ENCODE measurements around the gene LMOD1.
"Not testable (repeated sequence)": the region's sequence is repeated elsewhere in the genome, so short reads cannot be mapped to it uniquely, and the experiment has no call there.

Gene LMOD1

GRCh38 chr1:201945863-201946223 lies 505 bp downstream of the LMOD1 start:
- DNase-seq: no peak

GRCh38 chr1:201945157-201945556 lies 1.2 kb downstream of the LMOD1 start:
- DNase-seq: no peak

DNA sequence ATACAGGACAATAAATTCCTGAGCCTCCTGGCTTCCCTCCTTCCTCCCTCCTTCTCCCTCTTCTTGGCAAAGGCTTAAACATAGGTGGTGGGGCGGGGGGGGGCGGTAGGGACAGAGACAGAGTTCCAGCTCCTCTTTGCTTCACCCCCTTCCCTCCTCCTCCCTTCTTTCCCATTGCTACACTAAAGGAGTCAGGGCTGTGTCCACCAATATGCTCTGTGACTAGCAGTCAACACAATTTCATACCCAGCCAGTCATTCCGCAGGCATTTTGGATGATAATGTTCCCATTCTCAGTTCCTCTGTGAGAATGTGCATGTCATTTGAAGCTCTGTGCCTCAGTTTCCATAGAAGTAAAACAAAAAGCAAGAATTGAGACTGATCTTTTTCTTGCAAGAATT lies 1.7 kb downstream of the LMOD1 start:
- no peak for DNase-seq

- DNase-seq: no peak
Observed at GRCh38 chr1:201944002-201944401, 2.3 kb downstream of the LMOD1 start.

DNA sequence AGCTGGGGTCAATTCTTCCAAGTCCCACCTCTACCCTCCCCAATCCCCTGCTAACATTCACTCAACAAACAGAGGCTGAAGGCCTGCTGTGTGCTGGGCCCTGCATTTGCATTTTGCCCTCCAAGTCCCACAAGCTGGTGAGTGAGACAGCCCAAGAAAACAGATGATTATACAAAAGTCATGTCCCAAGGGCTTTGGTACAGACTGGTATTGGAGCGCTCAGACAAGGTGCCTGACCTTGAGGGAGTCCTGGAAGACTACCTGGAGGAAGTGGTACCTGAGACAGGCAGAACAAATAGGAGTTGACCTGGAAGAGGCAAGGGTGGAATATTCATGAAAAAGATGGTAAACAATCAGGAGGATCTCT lies 4.2 kb downstream of the LMOD1 start:
- DNase-seq: no peak

GRCh38 chr1:201941420-201942128 lies 4.8 kb downstream of the LMOD1 start:
- no peak for DNase-seq

DNA sequence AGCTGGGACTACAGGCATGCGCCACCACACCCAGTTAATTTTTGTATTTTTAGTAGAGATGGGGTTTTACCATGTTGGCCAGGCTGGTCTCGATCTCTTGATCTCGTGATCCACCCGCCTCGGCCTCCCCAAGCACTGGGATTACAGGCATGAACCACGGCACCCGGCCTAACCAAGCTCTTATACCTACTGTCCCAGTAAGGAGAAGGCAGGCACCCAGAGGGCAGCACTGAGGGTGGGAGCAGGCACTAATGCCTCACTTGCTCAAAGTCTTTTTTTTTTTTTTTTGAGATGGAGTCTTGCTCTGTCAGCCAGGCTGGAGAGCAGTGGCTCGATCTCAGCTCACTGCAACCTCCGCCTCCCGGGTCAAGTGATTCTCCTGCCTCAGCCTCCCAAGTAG lies 6.0 kb downstream of the LMOD1 start:
- DNase-seq: not testable (repeated sequence)

- DNase-seq: no peak
Observed at GRCh38 chr1:201939574-201939973, 6.8 kb downstream of the LMOD1 start.

GRCh38 chr1:201939148-201939547 lies 7.2 kb downstream of the LMOD1 start:
- no peak for DNase-seq

DNA sequence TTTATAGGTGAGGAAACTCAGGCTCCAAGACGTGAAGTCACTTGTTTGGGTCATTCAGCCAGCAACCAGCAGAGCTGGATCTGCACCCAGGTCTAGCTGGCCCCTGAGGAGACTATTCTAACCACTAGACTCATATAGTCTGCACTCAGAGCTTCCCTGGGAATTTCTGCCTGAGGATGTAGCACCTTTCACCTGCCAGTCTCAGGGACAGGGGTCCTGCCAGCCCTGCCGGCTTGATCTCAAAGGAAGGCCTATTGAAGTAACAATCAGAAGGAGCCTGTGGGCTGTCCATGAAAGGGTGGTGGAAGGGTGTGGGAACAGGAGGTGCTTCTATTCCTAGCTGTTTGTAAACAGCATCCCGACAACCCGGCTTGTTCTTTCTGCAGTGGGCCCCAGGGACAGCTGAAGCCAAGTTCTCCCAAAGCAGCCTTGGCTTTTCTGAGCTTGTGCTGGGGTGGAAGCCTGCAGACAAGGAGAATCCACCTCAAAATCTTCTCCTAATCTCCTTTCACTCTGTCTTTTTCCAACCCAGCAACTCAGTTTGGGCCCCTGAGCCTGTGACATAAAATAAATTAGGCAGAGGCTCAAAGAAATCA lies 7.8 kb downstream of the LMOD1 start:
- DNase-seq: no peak

DNA sequence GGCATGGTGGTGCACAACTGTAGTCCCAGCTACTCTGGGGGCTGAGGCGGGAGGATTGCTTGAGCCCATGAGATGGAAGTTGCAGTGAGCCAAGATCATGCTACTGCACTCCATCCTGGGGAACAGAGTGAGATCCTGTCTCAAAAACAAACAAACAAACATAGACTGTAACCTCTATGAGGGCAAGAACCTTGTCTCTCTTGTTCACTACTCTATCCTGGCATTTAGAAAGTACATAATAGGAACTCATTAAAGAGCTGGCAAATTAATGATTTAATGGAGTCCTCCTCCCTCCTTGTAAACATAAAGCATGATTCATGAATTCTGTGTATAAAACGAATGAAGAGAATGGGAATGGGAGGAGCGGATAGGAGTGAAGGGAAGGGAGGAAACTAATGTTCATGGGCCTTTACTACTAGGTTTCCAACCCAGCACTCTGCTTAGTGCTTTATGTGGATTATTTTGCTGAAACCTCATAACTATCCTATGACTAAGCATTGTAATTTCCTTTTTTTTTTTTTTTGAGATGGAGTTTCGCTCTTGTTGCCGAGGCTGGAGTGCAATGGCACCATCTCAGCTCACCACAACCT lies 8.6 kb downstream of the LMOD1 start:
- DNase-seq: peak; percentile 30

DNA sequence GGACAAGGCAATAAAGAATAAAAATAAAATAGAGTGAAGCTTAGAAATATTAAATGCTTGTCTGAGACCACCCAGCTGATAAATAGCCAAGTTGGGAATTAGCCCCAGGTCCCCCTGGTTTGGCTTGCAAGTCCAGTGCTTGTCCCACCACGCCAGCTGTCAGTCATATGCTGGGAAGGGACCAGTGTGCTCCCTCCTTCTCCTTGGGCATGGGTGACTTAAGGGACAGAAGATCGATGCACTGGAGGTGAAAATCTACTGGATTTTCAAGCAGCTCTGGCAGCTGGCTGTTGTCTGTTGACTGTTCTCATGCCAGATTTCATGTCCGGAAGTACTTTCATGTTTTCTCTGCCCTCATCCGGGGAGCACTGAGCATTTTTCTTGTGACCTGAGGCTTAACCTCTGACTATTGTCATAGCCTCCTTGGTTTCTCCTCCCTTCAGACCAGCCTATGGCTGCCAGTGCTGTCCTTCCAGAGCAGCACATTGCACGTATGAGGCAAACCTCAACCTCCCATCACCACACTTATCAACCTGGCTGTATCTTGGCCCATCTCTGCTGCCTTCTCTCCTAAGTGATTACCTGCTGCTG lies 12.4 kb downstream of the LMOD1 start:
- no peak for DNase-seq

DNA sequence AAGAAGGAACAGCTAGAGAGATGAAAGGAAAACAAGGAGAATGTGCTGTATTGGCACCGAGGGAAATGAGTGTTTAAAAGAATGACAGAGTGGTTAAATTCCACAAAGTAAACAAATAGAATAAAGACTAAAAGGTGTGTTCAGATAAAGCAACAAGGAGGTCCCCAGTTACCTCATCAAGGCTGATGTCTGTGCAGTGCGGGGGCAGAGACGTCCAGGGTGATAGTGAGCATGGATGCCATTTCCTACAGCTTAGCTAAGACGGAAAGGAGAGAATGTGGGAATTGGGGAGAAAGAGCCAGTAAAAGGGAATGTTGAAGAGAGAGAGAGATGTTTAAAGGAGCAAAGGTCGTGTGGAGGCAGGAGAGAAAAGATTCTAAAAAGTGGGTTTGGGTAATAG lies 15.5 kb downstream of the LMOD1 start:
- no peak for DNase-seq

GRCh38 chr1:201930137-201930536 lies 16.2 kb downstream of the LMOD1 start:
- DNase-seq: no peak

- DNase-seq: no peak
Observed at GRCh38 chr1:201928266-201928665, 18.1 kb downstream of the LMOD1 start.

- no peak for DNase-seq
Observed at GRCh38 chr1:201925981-201926645, 20.2 kb downstream of the LMOD1 start.

DNA sequence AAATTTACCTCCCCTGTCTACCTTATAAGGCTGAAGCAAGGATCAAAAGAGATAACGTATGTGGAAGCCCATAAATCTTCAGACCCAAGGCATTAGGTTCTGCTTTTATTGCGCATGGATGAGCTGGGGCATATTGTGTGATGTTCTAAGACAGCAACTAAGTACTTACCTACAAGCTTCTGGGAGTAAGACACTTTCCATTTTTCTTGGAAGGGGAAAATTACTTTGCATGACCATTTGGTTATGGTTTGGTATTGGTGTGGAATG lies 21.1 kb downstream of the LMOD1 start:
- DNase-seq: no peak

DNA sequence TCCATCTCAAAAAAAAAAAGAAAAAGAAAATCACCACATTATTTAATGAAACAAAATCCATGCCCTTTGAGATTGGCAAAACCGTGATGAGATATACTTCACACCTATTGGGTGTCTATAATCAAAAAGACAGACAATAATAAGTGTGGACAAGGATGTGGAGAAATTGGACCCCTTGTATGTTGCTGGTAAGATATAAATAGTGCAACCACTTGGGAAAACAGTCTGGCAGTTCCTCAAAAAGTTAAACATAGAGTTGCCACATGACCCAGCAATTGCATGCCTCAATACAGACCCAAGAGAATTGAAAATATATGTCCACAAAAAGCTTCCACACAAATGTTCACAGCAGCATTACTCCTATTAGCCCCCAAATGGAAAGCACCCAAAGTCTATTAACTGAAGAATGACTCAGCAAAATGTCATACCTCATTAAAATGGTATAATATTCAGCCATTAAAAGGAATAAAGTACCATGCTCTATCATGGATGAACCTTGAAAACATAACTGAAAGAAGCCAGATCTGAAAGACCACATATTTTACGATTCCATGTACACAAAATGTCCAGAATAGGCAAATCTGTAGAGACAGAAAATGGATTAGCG lies 24.3 kb downstream of the LMOD1 start:
- DNase-seq: no peak

- no peak for DNase-seq
Observed at GRCh38 chr1:201918343-201918742, 28.0 kb downstream of the LMOD1 start.

DNA sequence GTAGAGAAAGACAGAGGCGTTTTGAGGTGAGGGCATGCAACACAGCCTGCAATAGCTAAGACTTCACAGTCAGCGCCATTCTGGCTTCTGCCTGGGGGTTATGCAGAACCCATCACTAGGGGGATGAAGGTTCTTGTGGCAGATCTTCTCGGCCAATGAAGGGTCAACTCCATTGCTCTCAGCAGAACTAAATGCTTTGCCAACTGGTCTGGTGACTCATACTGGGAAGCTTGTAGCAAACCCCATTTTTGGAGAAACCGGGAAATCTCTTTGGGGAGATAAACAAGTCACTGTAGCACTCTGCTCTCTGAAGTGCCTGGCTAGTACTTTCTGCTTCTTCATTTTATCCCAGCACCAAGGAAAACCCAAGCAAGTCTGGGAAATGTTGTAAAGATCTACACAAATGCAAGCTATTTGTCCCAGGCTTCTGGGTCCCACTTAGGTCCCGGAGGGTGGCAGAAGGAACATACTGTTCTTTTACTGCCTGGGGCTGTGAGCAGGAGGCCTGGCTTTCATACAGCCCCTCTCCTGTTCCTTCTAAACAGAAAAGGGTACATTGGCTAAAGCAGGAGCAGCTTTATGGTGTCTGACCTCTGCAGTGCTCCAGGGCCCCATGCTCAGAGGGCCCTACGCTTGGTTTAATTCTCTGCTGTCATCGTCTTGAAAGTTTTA lies 28.9 kb downstream of the LMOD1 start:
- DNase-seq: no peak

DNA sequence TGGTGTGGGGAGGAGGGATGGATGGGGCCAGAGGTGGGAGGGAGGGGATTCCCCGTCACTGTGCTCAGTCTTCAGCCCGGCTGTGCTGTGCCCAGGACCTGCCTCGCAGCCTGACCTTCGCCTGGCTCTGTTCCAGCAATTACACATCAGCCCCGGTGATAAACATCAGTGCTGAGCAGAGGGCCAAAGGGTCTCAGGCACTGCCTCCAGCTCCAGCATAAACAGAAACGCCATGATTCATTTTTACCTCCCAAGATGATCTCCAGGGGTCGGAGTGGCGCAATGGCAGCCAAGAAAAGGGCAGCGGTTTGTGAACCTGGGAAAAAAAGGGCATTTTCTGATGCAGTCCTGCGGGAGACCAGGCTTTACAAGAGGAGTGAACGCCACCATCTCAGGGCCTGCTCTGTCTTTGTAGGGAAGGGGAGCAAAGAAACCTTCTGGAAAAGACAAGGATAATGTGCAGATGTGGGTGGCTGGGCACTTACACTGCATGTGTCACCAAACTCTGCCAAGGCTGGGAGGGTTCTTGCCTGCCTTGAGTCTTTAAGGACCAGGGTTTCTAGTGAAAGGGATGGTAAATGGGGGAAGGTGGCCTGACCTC lies 29.6 kb downstream of the LMOD1 start:
- no peak for DNase-seq

DNA sequence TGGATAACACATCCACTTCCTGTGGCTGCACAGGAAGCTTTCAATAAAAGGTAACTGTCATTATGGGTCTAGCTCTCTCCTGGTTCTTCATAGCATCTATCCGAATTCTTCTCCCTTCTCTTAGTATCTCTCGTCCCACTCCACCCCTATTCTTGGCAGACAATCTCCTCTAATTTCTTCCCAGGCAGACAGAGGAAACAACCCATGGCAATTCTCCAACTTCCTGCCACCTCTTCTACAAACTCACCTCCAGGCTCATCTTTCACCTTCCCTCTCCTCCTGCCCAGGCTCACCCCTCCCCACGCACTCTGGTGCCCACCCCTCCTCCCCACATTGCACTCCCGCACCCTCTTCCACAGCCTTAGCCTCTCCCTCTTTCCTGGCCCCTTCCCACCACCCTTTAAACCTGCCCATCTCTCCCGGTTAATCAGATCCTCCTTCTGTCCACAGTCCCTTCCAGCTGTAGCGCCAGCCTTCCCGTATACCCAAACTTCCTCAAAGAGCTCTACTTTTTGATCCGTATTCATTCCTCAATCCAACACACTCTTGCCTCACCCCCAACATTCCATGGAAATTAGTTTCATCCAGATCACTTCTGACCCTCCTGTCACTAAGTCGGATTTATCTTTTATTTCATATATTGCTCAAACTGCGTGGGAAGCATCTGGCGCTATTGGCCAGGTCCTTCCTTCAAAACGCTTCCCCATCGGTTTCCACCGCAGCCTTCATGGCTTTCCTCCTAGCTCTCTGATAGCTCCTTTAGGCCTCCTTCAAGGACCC lies 31.7 kb downstream of the LMOD1 start:
- DNase-seq: no peak
